Epithelial cell of esophagus (primary cell): ENCODE data around the gene CNOT8.

Source experiments
- DNase-seq: peaks from one replicate; pipeline ENCODE4 v3.0.0; 2010; ENCODE audit warnings: low read depth
- H3K4me3 ChIP-seq: 2 replicates; pipeline ENCODE4 v1.5.1; 2011; ENCODE audit warnings: mild to moderate bottlenecking, low read length, control low read depth
- TF ChIP-seq, protein P1 (sequence below): IDR thresholded peaks from 2 replicates; pipeline ENCODE4 v1.5.1; 2011; ENCODE audit warnings: low read depth, mild to moderate bottlenecking, low read length, control low read depth, inconsistent platforms; ENCODE audit not compliant: insufficient read depth; ENCODE audit errors: missing control alignments

The CNOT8 gene

DNA sequence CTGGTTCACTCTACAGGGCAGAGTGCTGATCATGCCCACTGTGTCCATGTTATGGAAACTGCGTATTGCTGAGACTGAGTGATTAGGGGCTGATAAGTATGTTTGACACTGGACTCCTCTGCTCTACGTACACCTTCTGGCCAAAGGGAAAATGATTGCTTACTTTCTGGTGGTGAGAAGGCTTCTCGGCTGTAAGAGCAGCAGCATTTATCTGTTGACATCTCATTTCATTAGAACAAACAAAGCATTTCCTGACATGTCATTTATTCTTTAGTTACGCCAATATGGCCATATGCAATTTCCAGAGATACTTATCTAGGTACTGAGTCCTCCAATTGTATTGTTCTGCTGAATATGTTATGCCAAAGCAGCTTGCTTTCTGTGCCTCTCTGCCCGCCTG, 13.6 kb upstream of the CNOT8 start:
- no peak for DNase-seq
- no peak overlapping the region for H3K4me3 ChIP-seq
- TF ChIP-seq, protein P1, sequence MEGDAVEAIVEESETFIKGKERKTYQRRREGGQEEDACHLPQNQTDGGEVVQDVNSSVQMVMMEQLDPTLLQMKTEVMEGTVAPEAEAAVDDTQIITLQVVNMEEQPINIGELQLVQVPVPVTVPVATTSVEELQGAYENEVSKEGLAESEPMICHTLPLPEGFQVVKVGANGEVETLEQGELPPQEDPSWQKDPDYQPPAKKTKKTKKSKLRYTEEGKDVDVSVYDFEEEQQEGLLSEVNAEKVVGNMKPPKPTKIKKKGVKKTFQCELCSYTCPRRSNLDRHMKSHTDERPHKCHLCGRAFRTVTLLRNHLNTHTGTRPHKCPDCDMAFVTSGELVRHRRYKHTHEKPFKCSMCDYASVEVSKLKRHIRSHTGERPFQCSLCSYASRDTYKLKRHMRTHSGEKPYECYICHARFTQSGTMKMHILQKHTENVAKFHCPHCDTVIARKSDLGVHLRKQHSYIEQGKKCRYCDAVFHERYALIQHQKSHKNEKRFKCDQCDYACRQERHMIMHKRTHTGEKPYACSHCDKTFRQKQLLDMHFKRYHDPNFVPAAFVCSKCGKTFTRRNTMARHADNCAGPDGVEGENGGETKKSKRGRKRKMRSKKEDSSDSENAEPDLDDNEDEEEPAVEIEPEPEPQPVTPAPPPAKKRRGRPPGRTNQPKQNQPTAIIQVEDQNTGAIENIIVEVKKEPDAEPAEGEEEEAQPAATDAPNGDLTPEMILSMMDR = no peak

- DNase-seq = no peak
- H3K4me3 ChIP-seq = no peak overlapping the region
- TF ChIP-seq, protein P1 = no peak
These were observed 9.1 kb upstream of the CNOT8 start for GRCh38 chr5:154849264-154849785.

DNA sequence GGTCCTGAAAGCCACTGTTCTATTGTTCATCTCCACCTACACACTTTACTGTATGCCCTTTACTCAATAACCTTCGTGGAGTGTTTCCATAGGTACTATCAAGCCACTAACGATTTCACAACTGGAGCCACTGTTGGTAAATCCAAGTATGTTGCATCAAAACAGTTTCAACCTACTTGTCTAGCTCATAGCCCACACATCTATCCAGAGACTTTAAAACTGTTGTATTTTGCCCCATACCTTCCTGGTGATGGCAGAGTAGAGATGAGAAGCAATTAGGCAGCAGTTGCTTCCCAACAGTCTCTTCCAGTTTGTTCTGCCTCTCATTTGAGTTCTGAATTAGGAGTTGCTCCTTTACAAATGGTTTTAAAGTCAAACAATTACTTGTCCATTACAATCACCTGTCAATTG, 8.6 kb upstream of the CNOT8 start:
- no peak overlapping the region for H3K4me3 ChIP-seq
- peak; percentile 45 for DNase-seq
- TF ChIP-seq, protein P1 = no peak

DNA sequence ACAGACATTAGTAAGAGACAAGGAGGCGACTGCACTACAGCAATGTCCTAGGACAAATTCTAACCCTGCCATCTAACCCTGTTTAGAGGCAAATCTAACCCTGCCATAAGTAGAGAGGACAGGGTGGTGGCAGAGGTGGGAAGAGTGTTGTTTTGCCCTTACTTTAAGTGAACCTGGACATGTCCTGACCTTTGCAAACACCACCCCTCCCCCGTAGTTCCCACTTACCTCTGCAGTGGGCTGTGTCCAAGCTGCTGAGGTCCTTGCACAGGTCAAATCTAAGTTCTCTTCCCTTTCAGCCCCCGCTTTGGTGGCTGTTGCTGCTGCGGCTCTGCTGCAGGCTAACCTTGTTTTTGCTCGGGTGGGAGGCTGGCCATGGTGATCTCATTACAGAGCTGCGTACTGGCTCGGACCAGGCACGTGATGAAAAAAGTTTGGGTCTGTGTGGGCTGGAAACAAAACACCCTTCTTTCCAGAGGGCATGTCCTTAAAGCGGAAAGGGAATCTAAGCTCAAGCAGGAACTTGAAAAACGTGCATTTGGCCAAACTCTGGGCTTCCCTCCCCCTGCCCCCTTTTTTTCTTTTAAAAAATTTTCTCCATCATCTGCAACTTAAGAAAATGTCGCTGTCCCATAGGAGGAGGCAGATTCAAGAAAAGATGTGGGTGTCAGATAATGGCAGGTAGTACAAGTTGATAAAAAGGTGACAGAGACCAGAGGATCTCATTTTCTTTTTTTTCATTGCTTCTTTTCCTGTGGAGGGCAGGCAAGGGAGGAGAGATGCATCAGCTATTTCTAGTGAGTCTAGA, 8.0 kb upstream of the CNOT8 start, which contains the start of gene FAXDC2:
Gene FAXDC2, minus strand, starts transcription at position 349 of the 808 bp plus-strand sequence. CDS start 12,425 bp downstream, outside the sequence.
- peak within 1 kb of the TSS; percentile 36 for H3K4me3 ChIP-seq
- DNase-seq = peak; percentile 44

DNA sequence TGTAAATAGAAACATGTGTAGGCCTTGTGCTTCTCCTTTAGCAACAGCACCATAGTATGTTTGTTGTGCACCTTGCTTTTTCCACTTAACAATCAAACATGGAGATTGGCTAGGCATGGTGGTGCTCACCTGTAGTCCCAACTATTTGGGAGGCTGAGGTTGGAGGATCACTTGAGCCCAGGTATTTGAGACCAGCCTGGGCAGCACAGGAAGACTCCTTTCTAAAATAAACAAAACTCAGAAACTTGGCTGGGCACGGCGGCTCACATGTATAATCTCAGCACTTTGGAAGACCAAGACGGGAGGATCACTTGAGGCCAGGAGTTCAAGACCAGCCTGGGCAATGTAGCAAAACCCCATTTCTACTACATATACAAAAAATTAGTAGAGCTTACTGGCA, 7.1 kb upstream of the CNOT8 start:
- TF ChIP-seq, protein P1 = no peak
- DNase-seq = no peak
- no peak overlapping the region for H3K4me3 ChIP-seq

More for the DNA sequence above, 8.0 kb upstream of the CNOT8 start, which contains the start of gene FAXDC2:
- TF ChIP-seq, protein P1 = no peak

DNA sequence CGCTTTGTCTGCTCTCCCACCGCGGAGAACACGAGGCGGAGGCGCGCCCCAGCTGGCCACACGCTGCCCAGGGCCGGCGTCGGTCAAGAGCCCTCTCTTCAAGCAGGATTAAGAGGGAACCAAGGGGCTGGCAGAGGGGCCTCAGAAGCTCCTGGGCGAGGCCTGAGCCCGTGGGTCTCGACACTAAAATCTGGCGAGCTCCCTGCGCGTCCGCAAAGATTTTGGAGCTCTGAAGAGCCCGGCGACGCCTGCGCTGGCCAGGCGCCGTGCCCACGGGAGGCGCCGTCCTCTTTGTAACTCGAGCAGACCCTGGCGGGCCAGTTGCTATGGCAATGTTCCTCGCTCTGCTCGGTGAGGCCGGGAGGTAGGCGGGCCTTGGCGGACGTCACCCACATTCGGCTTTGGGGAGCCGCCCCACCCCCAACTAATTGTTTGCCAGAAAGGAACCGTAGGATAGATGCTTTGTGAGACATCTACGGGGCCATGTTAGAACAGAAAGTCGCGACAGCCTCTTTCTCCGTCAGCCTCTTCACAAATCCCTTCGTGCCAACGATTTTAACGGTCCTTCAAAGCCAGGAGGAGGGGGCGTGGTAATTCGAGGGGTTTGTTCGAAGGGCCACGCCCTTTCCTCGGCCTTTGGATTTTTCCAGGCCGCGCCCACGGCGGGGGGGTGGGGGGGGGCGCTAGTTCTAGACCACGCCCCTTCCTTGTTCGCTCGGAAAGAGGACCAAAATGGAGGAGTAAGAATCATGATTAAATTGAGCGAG, 714 bp upstream of the CNOT8 start:
- TF ChIP-seq, protein P1 = no peak
- peak overlapping the region; percentile 91 for H3K4me3 ChIP-seq
- DNase-seq = peak; percentile 88
